GM23338 (cell line): Measurements from ENCODE around the gene GATAD2A. TPM values are rescaled to one million over a fixed set of nuclear protein-coding genes. Genes with fewer than 3 reads are reported as not detected.

Experiments
- ATAC-seq: fragments of 200-7000 bp; cut with Tn5 transposase; 3 replicates; pipeline ENCODE4 v1.9.1; 2020
- DNase-seq: peaks from one replicate; pipeline ENCODE4 v3.0.0-alpha.2; 2015; ENCODE audit warnings: low spot score
- H2AFZ ChIP-seq: fragments of 200-600 bp; sonication (generic); 2 replicates; pipeline ENCODE4 v1.8.0; 2016; ENCODE audit warnings: antibody characterized with exemption, mild to moderate bottlenecking, moderate library complexity
- H3F3A ChIP-seq: fragments of 200-600 bp; sonication (generic); replicated peaks from 2 replicates; pipeline ENCODE4 v1.8.0; 2017; ENCODE audit warnings: antibody characterized with exemption, mixed run types, low read depth
- H3K27ac ChIP-seq: fragments of 200-600 bp; sonication (generic); 2 replicates; pipeline ENCODE4 v1.6.1; 2016; ENCODE audit warnings: low read depth
- H3K27me3 ChIP-seq: fragments of 200-600 bp; sonication (generic); 2 replicates; pipeline ENCODE4 v1.8.0; 2016; ENCODE audit warnings: mild to moderate bottlenecking, mixed run types, moderate library complexity; ENCODE audit not compliant: insufficient read depth
- H3K36me3 ChIP-seq: fragments of 200-600 bp; sonication (generic); 2 replicates; pipeline ENCODE4 v1.8.0; 2016; ENCODE audit warnings: mild to moderate bottlenecking; ENCODE audit not compliant: insufficient read depth
- H3K4me1 ChIP-seq: fragments of 200-600 bp; sonication (generic); 2 replicates; pipeline ENCODE4 v1.8.0; 2016; ENCODE audit warnings: mild to moderate bottlenecking, moderate library complexity; ENCODE audit not compliant: insufficient read depth
- H3K4me2 ChIP-seq: fragments of 200-600 bp; sonication (generic); 2 replicates; pipeline ENCODE4 v1.7.1; 2017; ENCODE audit warnings: mixed run types
- H3K4me3 ChIP-seq: fragments of 200-600 bp; sonication (generic); 2 replicates; pipeline ENCODE4 v1.6.1; 2016; ENCODE audit warnings: mixed run types
- H3K79me2 ChIP-seq: fragments of 200-600 bp; sonication (generic); replicated peaks from 2 replicates; pipeline ENCODE4 v1.8.0; 2017; ENCODE audit warnings: mild to moderate bottlenecking; ENCODE audit not compliant: insufficient read depth
- H3K9me2 ChIP-seq: fragments of 200-600 bp; sonication (generic); 2 replicates; pipeline ENCODE4 v1.8.0; 2017; ENCODE audit not compliant: insufficient read depth
- H4K20me1 ChIP-seq: fragments of 200-600 bp; sonication (generic); replicated peaks from 2 replicates; pipeline ENCODE4 v1.8.0; 2017; ENCODE audit warnings: mild to moderate bottlenecking; ENCODE audit not compliant: insufficient read depth
- H3K27ac Mint-ChIP-seq: 2 replicates; pipeline ENCODE4 v1.8.0; 2020; ENCODE audit warnings: inconsistent platforms, mild to moderate bottlenecking, moderate library complexity, mixed read lengths
- H3K27me3 Mint-ChIP-seq: 3 replicates; pipeline ENCODE4 v1.8.0; 2022; ENCODE audit warnings: low read depth, mild to moderate bottlenecking, moderate library complexity, mixed read lengths, inconsistent platforms; ENCODE audit not compliant: insufficient read depth, poor library complexity
- H3K36me3 Mint-ChIP-seq: 3 replicates; pipeline ENCODE4 v1.8.0; 2021; ENCODE audit warnings: low read depth, mild to moderate bottlenecking, inconsistent platforms, moderate library complexity, mixed read lengths
- H3K4me1 Mint-ChIP-seq: 3 replicates; pipeline ENCODE4 v1.8.0; 2020; ENCODE audit warnings: mild to moderate bottlenecking, inconsistent platforms, mixed read lengths
- H3K4me3 Mint-ChIP-seq: 3 replicates; pipeline ENCODE4 v1.8.0; 2021; ENCODE audit warnings: moderate library complexity, mild to moderate bottlenecking, inconsistent platforms, mixed read lengths
- H3K9me3 Mint-ChIP-seq: 3 replicates; pipeline ENCODE4 v1.8.0; 2020; ENCODE audit warnings: moderate library complexity, mild to moderate bottlenecking, inconsistent platforms, mixed read lengths
- CTCF ChIP-seq, 2 experiments: fragments of 200-600 bp in 1 of 2; sonication (generic) in 1 of 2; conservative IDR thresholded peaks; 2 replicates each; pipeline versions ENCODE4 v1.5.1 to v1.6.1; 2016 to 2017; ENCODE audit warnings: antibody characterized with exemption in 2 of 2, low read depth in 2 of 2, mild to moderate bottlenecking in 2 of 2, moderate library complexity in 1 of 2
- EZH2 ChIP-seq: fragments of 200-600 bp; sonication (generic); IDR thresholded peaks from one replicate; pipeline ENCODE4 v1.8.0; 2017; ENCODE audit warnings: antibody characterized with exemption, mild to moderate bottlenecking, low read depth; ENCODE audit not compliant: unreplicated experiment
- EZH2phosphoT487 ChIP-seq: fragments of 200-600 bp; sonication (generic); IDR thresholded peaks from one replicate; pipeline ENCODE4 v1.8.1; 2018; ENCODE audit warnings: antibody characterized with exemption; ENCODE audit not compliant: unreplicated experiment
- REST ChIP-seq: IDR thresholded peaks from one replicate; pipeline ENCODE4 v1.6.1; 2018; ENCODE audit warnings: antibody characterized with exemption; ENCODE audit not compliant: unreplicated experiment
- STAT1 ChIP-seq: IDR thresholded peaks from one replicate; pipeline ENCODE4 v1.6.1; 2016; ENCODE audit warnings: antibody characterized with exemption; ENCODE audit not compliant: unreplicated experiment
- ZNF114 ChIP-seq: fragments of 250-450 bp; sonication (Bioruptor Pico); IDR thresholded peaks from 2 replicates; pipeline ENCODE4 v1.5.0; 2020; ENCODE audit warnings: mild to moderate bottlenecking, moderate library complexity
- ZNF462 ChIP-seq: fragments of 250-450 bp; sonication (Bioruptor Pico); IDR thresholded peaks from 2 replicates; pipeline ENCODE4 v1.5.0; 2020; ENCODE audit warnings: mild to moderate bottlenecking, moderate library complexity
- polyA plus RNA-seq: library from polyadenylated mRNA; unstranded; fragments of >200 nt; fragmentation: Nextera tagmentation; extraction: Ambion mirVana; gene quantifications from 2 replicates; pipeline ENCODE4 v1.2.1, GENCODE V29; 2016
- total RNA-seq: library from RNA; depleted of rRNA; stranded (reverse); fragments of >200 nt; shearing (Covaris generic); gene quantifications from 2 replicates; pipeline ENCODE4 v1.2.3, GENCODE V29; 2014

GATAD2A gene
- total and polyA plus RNA-seq, 2 experiments from 2014 or later, result 40.0 to 151 TPM

GRCh38 chr19:19486343-19487076 lies 81.0 kb downstream of the GATAD2A start:
- no peak for TF ChIP-seq EZH2phosphoT487
- TF ChIP-seq EZH2, result no peak
- TF ChIP-seq STAT1, result no peak
- no peak for TF ChIP-seq REST
- no peak for TF ChIP-seq ZNF462 (CRISPR knock-in tag)
- no peak for TF ChIP-seq CTCF (conservative IDR thresholded peaks at IDR 0.05; ENCODE audit: low read depth in 2 of 2)
- no peak for TF ChIP-seq ZNF114 (CRISPR knock-in tag)
- peaks cover 27% of the 10 kb centered on the region for H4K20me1 ChIP-seq
- Mint-ChIP-seq H3K9me3 (no peaks in the 10 kb centered on the region), H3K27me3 (peaks cover 17% of the 10 kb centered on the region), H3K36me3 (peaks cover 21% of the 10 kb centered on the region), H3K4me3 (no peak overlapping the region), H3K27ac (peak overlapping the region; percentile 73), H3K4me1 (peaks cover 67% of the 10 kb centered on the region)
- no peaks in the 10 kb centered on the region for H3K27me3 ChIP-seq
- H3K36me3 ChIP-seq, result no peaks in the 10 kb centered on the region
- H3K27ac ChIP-seq, result peak overlapping the region; percentile 66; the same call in 1 of the 2 replicates
- peaks cover 26% of the 10 kb centered on the region for H3F3A ChIP-seq
- peaks cover 65% of the 10 kb centered on the region for H3K79me2 ChIP-seq
- H3K4me1 ChIP-seq, result peaks cover 32% of the 10 kb centered on the region
- H2AFZ ChIP-seq, result no peak overlapping the region
- no peak for DNase-seq
- ATAC-seq, result no peak
- no peak overlapping the region for H3K4me3 ChIP-seq
- H3K9me2 ChIP-seq, result no peaks in the 10 kb centered on the region
- no peak overlapping the region for H3K4me2 ChIP-seq
